ENCODE data around the gene KLHL10. TPM values are rescaled to one million over a fixed set of nuclear protein-coding genes. Genes with fewer than 3 reads are reported as not detected.

Gene KLHL10
- total and polyA plus RNA-seq, 2 of the 13 experiments (the other 11 are each of a cell fraction or from before 2014, with no cell fraction given) = 0.04 to 0.08 TPM

- TF ChIP-seq, protein P1, sequence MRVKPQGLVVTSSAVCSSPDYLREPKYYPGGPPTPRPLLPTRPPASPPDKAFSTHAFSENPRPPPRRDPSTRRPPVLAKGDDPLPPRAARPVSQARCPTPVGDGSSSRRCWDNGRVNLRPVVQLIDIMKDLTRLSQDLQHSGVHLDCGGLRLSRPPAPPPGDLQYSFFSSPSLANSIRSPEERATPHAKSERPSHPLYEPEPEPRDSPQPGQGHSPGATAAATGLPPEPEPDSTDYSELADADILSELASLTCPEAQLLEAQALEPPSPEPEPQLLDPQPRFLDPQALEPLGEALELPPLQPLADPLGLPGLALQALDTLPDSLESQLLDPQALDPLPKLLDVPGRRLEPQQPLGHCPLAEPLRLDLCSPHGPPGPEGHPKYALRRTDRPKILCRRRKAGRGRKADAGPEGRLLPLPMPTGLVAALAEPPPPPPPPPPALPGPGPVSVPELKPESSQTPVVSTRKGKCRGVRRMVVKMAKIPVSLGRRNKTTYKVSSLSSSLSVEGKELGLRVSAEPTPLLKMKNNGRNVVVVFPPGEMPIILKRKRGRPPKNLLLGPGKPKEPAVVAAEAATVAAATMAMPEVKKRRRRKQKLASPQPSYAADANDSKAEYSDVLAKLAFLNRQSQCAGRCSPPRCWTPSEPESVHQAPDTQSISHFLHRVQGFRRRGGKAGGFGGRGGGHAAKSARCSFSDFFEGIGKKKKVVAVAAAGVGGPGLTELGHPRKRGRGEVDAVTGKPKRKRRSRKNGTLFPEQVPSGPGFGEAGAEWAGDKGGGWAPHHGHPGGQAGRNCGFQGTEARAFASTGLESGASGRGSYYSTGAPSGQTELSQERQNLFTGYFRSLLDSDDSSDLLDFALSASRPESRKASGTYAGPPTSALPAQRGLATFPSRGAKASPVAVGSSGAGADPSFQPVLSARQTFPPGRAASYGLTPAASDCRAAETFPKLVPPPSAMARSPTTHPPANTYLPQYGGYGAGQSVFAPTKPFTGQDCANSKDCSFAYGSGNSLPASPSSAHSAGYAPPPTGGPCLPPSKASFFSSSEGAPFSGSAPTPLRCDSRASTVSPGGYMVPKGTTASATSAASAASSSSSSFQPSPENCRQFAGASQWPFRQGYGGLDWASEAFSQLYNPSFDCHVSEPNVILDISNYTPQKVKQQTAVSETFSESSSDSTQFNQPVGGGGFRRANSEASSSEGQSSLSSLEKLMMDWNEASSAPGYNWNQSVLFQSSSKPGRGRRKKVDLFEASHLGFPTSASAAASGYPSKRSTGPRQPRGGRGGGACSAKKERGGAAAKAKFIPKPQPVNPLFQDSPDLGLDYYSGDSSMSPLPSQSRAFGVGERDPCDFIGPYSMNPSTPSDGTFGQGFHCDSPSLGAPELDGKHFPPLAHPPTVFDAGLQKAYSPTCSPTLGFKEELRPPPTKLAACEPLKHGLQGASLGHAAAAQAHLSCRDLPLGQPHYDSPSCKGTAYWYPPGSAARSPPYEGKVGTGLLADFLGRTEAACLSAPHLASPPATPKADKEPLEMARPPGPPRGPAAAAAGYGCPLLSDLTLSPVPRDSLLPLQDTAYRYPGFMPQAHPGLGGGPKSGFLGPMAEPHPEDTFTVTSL (CRISPR knock-in tag; IDR thresholded peaks at IDR 0.05; ENCODE audit: borderline replicate concordance) = 0 out of 2 replicates have a peak, but pooled peaks have one; percentile 2
- TF ChIP-seq ZNF788 (CRISPR knock-in tag; IDR thresholded peaks at IDR 0.05; ENCODE audit: borderline replicate concordance) = no peak
- TF ChIP-seq, protein P2, sequence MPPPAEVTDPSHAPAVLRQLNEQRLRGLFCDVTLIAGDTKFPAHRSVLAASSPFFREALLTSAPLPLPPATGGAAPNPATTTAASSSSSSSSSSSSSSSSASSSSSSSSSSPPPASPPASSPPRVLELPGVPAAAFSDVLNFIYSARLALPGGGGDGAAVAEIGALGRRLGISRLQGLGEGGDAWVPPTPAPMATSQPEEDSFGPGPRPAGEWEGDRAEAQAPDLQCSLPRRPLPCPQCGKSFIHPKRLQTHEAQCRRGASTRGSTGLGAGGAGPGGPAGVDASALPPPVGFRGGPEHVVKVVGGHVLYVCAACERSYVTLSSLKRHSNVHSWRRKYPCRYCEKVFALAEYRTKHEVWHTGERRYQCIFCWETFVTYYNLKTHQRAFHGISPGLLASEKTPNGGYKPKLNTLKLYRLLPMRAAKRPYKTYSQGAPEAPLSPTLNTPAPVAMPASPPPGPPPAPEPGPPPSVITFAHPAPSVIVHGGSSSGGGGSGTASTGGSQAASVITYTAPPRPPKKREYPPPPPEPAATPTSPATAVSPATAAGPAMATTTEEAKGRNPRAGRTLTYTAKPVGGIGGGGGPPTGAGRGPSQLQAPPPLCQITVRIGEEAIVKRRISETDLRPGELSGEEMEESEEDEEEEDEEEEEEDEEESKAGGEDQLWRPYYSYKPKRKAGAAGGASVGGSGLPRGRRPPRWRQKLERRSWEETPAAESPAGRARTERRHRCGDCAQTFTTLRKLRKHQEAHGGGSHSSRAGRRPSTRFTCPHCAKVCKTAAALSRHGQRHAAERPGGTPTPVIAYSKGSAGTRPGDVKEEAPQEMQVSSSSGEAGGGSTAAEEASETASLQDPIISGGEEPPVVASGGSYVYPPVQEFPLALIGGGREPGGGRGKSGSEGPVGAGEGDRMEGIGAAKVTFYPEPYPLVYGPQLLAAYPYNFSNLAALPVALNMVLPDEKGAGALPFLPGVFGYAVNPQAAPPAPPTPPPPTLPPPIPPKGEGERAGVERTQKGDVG (CRISPR knock-in tag; IDR thresholded peaks at IDR 0.05; ENCODE audit: borderline replicate concordance) = no peak
- TF ChIP-seq ZNF354B (CRISPR knock-in tag; IDR thresholded peaks at IDR 0.05) = 0 out of 2 replicates have a peak, but pooled peaks have one; percentile 23
- TF ChIP-seq ARNT2 (CRISPR knock-in tag; IDR thresholded peaks at IDR 0.05; ENCODE audit: low read depth) = peak; percentile 52; the same call in 1 of the 2 replicates
- TF ChIP-seq CC2D1A (CRISPR knock-in tag; IDR thresholded peaks at IDR 0.05) = no peak
- TF ChIP-seq PITX1 (CRISPR knock-in tag; IDR thresholded peaks at IDR 0.05) = no peak
- TF ChIP-seq, protein P3, sequence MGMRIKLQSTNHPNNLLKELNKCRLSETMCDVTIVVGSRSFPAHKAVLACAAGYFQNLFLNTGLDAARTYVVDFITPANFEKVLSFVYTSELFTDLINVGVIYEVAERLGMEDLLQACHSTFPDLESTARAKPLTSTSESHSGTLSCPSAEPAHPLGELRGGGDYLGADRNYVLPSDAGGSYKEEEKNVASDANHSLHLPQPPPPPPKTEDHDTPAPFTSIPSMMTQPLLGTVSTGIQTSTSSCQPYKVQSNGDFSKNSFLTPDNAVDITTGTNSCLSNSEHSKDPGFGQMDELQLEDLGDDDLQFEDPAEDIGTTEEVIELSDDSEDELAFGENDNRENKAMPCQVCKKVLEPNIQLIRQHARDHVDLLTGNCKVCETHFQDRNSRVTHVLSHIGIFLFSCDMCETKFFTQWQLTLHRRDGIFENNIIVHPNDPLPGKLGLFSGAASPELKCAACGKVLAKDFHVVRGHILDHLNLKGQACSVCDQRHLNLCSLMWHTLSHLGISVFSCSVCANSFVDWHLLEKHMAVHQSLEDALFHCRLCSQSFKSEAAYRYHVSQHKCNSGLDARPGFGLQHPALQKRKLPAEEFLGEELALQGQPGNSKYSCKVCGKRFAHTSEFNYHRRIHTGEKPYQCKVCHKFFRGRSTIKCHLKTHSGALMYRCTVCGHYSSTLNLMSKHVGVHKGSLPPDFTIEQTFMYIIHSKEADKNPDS (CRISPR knock-in tag; IDR thresholded peaks at IDR 0.05) = no peak
- TF ChIP-seq TCF7 (IDR thresholded peaks at IDR 0.05; ENCODE audit: low read depth) = no peak
- TF ChIP-seq PATZ1 (CRISPR knock-in tag; IDR thresholded peaks at IDR 0.05) = peak; percentile 68
- TF ChIP-seq NCOA1 (CRISPR knock-in tag; IDR thresholded peaks at IDR 0.05) = no peak
- no peak for TF ChIP-seq FOSL1 (CRISPR knock-in tag; IDR thresholded peaks at IDR 0.05; ENCODE audit: borderline replicate concordance)
- TF ChIP-seq, protein P4, sequence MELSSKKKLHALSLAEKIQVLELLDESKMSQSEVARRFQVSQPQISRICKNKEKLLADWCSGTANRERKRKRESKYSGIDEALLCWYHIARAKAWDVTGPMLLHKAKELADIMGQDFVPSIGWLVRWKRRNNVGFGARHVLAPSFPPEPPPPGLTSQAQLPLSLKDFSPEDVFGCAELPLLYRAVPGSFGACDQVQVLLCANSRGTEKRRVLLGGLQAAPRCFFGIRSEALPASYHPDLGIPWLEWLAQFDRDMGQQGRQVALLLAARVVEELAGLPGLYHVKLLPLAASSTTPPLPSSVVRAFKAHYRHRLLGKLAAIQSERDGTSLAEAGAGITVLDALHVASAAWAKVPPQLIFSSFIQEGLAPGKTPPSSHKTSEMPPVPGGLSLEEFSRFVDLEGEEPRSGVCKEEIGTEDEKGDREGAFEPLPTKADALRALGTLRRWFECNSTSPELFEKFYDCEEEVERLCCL (CRISPR knock-in tag; IDR thresholded peaks at IDR 0.05; ENCODE audit: borderline replicate concordance) = no peak
These were observed 1.6 kb upstream of the KLHL10 start, which contains the start of gene NT5C3B (continued) for GRCh38 chr17:41835800-41836549.
